MCF 10A (cell line): ENCODE measurements around the gene MTHFD1L. TPM values are rescaled to one million over a fixed set of nuclear protein-coding genes. Genes with fewer than 3 reads are reported as not detected.

Experiments
- BruUV-seq: library from RNA; stranded (reverse); fragments of 400-500 nt; replicated peaks from 2 replicates; lab custom pipeline; 2021; lab: Mats Ljungman, UMichigan
- CTCF ChIA-PET: fragments of 300-600 bp; sonication (Branson Sonifier 250); formaldehyde crosslinking; extraction: SDS; loops from one replicate; lab custom pipeline; 2021; ENCODE audit warnings: antibody characterized with exemption, inconsistent platforms; lab: Yijun Ruan, JAX
- POLR2A ChIA-PET: fragments of 300-600, 350-650 bp; sonication (Branson Sonifier 250); formaldehyde crosslinking; extraction: SDS; loops from one replicate; lab custom pipeline; 2020; ENCODE audit warnings: antibody characterized with exemption, inconsistent platforms; lab: Yijun Ruan, JAX
- DNase-seq: peaks from one replicate; pipeline ENCODE4 v3.0.0-alpha.2; 2018; ENCODE audit not compliant: unreplicated experiment
- H3K27ac Mint-ChIP-seq: one replicate; pipeline ENCODE4 v1.8.0; 2022; ENCODE audit warnings: mild to moderate bottlenecking, low read depth, mixed read lengths; ENCODE audit not compliant: unreplicated experiment
- H3K27me3 Mint-ChIP-seq: one replicate; pipeline ENCODE4 v1.8.0; 2022; ENCODE audit warnings: mixed read lengths; ENCODE audit not compliant: insufficient read depth, unreplicated experiment
- H3K36me3 Mint-ChIP-seq: one replicate; pipeline ENCODE4 v1.8.0; 2022; ENCODE audit warnings: mild to moderate bottlenecking, moderate library complexity, mixed read lengths; ENCODE audit not compliant: insufficient read depth, unreplicated experiment
- H3K4me1 Mint-ChIP-seq: one replicate; pipeline ENCODE4 v1.8.0; 2022; ENCODE audit warnings: mixed read lengths; ENCODE audit not compliant: insufficient read depth, unreplicated experiment
- H3K4me3 Mint-ChIP-seq: one replicate; pipeline ENCODE4 v1.8.0; 2022; ENCODE audit warnings: mild to moderate bottlenecking, moderate library complexity, mixed read lengths; ENCODE audit not compliant: unreplicated experiment
- H3K9me3 Mint-ChIP-seq: one replicate; pipeline ENCODE4 v1.8.0; 2022; ENCODE audit warnings: mixed read lengths; ENCODE audit not compliant: unreplicated experiment
- CTCF ChIP-seq: fragments of 200-600 bp; IDR thresholded peaks from one replicate; pipeline ENCODE4 v1.8.0; 2022; ENCODE audit warnings: antibody characterized with exemption, mild to moderate bottlenecking; ENCODE audit not compliant: unreplicated experiment
- intact Hi-C: fragments of 100-400 bp; cut with micrococcal nuclease; formaldehyde crosslinking; loops from 2 replicates; pipeline ENCODE4 v1.14.1; 2022
- total RNA-seq: library from RNA; stranded (reverse); gene quantifications from 2 replicates; pipeline ENCODE4 v1.2.3, GENCODE V29; 2022

MTHFD1L gene
- total RNA-seq, 1 experiment from 2014 or later = 110 TPM

GRCh38 chr6:150987855-150988464 is 122.5 kb downstream of the MTHFD1L start:
- ChIA-PET POLR2A (interaction anchor here (0.7 to 1.3 kb wide), 3 partner anchors 16 to 96 kb away, joined by 3 read pairs; no protein-coding TSS in a partner anchor), CTCF (interaction anchor here (0.6 to 0.8 kb wide), 2 partner anchors 27 to 79 kb away, joined by 3 read pairs; no protein-coding TSS in a partner anchor)
- Mint-ChIP-seq H3K27me3 (no peaks in the 10 kb centered on the region), H3K9me3 (no peaks in the 10 kb centered on the region), H3K4me3 (no peak overlapping the region), H3K4me1 (no peaks in the 10 kb centered on the region), H3K27ac (no peak overlapping the region), H3K36me3 (peaks cover 62% of the 10 kb centered on the region)
- intact Hi-C loops = no loop called here
- TF ChIP-seq CTCF = no peak
- DNase-seq = no peak
- BruUV-seq = no TSS peak

- H3K4me3 Mint-ChIP-seq = no peak overlapping the region
- peaks cover 55% of the 10 kb centered on the region for H3K36me3 Mint-ChIP-seq
- no peaks in the 10 kb centered on the region for H3K9me3 Mint-ChIP-seq
- H3K27ac Mint-ChIP-seq = no peak overlapping the region
- no peaks in the 10 kb centered on the region for H3K27me3 Mint-ChIP-seq
- intact Hi-C loops = no loop called here
- ChIA-PET CTCF (interaction anchor here (0.6 to 1.6 kb wide), 2 partner anchors 23 to 340 kb away, joined by 6 read pairs; no protein-coding TSS in a partner anchor), POLR2A (no interaction called here)
- no peak for TF ChIP-seq CTCF
- DNase-seq = no peak
- no TSS peak for BruUV-seq
- H3K4me1 Mint-ChIP-seq = no peaks in the 10 kb centered on the region
These were observed 126.0 kb downstream of the MTHFD1L start for GRCh38 chr6:150991487-150991886.

- DNase-seq = no peak
- BruUV-seq = no TSS peak
- no peak for TF ChIP-seq CTCF
- H3K27ac Mint-ChIP-seq = no peak overlapping the region
- H3K36me3 Mint-ChIP-seq = peaks cover 61% of the 10 kb centered on the region
- no peaks in the 10 kb centered on the region for H3K27me3 Mint-ChIP-seq
- H3K4me1 Mint-ChIP-seq = no peaks in the 10 kb centered on the region
- no peak overlapping the region for H3K4me3 Mint-ChIP-seq
- ChIA-PET CTCF (interaction anchor here (0.7 kb wide), 1 partner anchor 123 kb away, joined by 3 read pairs; no protein-coding TSS in a partner anchor), POLR2A (interaction anchor here (1.0 kb wide), 1 partner anchor 8 kb away, joined by 3 read pairs; no protein-coding TSS in a partner anchor)
- intact Hi-C loops = no loop called here
- no peaks in the 10 kb centered on the region for H3K9me3 Mint-ChIP-seq
These were observed 126.8 kb downstream of the MTHFD1L start for GRCh38 chr6:150992262-150992661.

GRCh38 chr6:150992703-150993102 is 127.2 kb downstream of the MTHFD1L start:
- Mint-ChIP-seq H3K4me3 (no peak overlapping the region), H3K4me1 (no peaks in the 10 kb centered on the region), H3K9me3 (no peaks in the 10 kb centered on the region), H3K27ac (no peak overlapping the region), H3K27me3 (no peaks in the 10 kb centered on the region), H3K36me3 (peaks cover 58% of the 10 kb centered on the region)
- BruUV-seq = no TSS peak
- CTCF ChIA-PET = interaction anchor here (0.7 to 1.3 kb wide), 2 partner anchors 124 to 331 kb away, joined by 3 to 9 read pairs; no protein-coding TSS in a partner anchor
- DNase-seq = no peak
- POLR2A ChIA-PET = interaction anchor here (1.0 kb wide), 1 partner anchor 8 kb away, joined by 3 read pairs; no protein-coding TSS in a partner anchor
- TF ChIP-seq CTCF = no peak
- intact Hi-C loops = no loop called here
